ENCODE results near the gene MPPED2. TPM values are rescaled to one million over a fixed set of nuclear protein-coding genes. Genes with fewer than 3 reads are reported as not detected.

Gene MPPED2
- total and polyA plus RNA-seq, 2 donors (not counting 3 experiments of a cell fraction or from before 2014, with no cell fraction given) = not detected

DNA sequence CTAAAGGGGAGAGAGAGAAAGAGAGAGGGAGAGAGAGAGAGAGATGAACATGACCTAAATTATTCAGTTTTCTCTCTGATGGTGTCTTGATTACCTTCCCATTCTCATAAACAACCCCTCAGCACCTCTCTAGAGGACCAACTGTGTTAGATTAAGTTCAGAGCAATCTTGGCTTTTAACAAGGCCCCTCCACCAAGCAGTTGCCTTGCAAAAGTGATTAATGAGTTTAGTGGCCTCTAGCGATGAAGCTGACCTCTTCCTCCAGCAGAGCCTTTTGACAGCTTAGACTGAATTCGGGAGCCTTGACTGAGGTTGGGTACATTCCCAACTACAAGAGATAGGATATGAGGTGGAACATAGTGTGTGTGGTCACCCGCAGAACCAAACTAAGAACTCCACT is 197.2 kb downstream of the MPPED2 start:
- dilution Hi-C loops (cut with MboI; ENCODE audit: extremely low pct_ligation_motif_present, low sequenced_read_pairs) = no loop called here
- H3K79me2 ChIP-seq (ENCODE audit: control insufficient read depth, insufficient read depth, low read length) = no peaks in the 10 kb centered on the region
- H3K9ac ChIP-seq (replicated peaks; ENCODE audit: extremely low read depth, insufficient read depth, low read length) = no peak overlapping the region
- no peaks in the 10 kb centered on the region for H3K36me3 ChIP-seq (ENCODE audit: control insufficient read depth in 2 of 2, extremely low read depth in 1 of 2, insufficient read depth in 2 of 2, low read length in 2 of 2)
- no peaks in the 10 kb centered on the region for H3K27me3 ChIP-seq (ENCODE audit: control insufficient read depth in 2 of 2, insufficient read depth in 2 of 2, low read length in 2 of 2)
- H3K4me3 ChIP-seq (replicated peaks in 1 of 3; ENCODE audit: insufficient read depth in 1 of 3, low read depth in 1 of 3, low read length in 3 of 3) = no peak overlapping the region
- no peaks in the 10 kb centered on the region for H3K9me1 ChIP-seq (replicated peaks; ENCODE audit: control insufficient read depth, extremely low read depth, insufficient read depth, low read length)
- ChIA-PET POLR2A (no interaction called here), CTCF (no interaction called here)
- TF ChIP-seq, protein P1, sequence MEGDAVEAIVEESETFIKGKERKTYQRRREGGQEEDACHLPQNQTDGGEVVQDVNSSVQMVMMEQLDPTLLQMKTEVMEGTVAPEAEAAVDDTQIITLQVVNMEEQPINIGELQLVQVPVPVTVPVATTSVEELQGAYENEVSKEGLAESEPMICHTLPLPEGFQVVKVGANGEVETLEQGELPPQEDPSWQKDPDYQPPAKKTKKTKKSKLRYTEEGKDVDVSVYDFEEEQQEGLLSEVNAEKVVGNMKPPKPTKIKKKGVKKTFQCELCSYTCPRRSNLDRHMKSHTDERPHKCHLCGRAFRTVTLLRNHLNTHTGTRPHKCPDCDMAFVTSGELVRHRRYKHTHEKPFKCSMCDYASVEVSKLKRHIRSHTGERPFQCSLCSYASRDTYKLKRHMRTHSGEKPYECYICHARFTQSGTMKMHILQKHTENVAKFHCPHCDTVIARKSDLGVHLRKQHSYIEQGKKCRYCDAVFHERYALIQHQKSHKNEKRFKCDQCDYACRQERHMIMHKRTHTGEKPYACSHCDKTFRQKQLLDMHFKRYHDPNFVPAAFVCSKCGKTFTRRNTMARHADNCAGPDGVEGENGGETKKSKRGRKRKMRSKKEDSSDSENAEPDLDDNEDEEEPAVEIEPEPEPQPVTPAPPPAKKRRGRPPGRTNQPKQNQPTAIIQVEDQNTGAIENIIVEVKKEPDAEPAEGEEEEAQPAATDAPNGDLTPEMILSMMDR (IDR thresholded peaks at IDR 0.05; ENCODE audit: extremely low read depth in 1 of 2, insufficient read depth in 1 of 2, low read depth in 1 of 2, low read length in 2 of 2) = no peak
- TF ChIP-seq POLR2A (IDR thresholded peaks at IDR 0.05; ENCODE audit: low read depth, low read length) = no peak
- TF ChIP-seq MYC (IDR thresholded peaks at IDR 0.05; ENCODE audit: low read depth, low read length) = no peak
- TF ChIP-seq GATA2 (IDR thresholded peaks at IDR 0.05; ENCODE audit: insufficient read depth, insufficient read length, low read depth, low read length) = no peak
- TF ChIP-seq, protein P2, sequence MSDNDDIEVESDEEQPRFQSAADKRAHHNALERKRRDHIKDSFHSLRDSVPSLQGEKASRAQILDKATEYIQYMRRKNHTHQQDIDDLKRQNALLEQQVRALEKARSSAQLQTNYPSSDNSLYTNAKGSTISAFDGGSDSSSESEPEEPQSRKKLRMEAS (IDR thresholded peaks at IDR 0.05; ENCODE audit: insufficient read depth, insufficient read length) = no peak
- no peak for TF ChIP-seq EZH2 (IDR thresholded peaks at IDR 0.05; ENCODE audit: borderline replicate concordance, low read depth, low read length, severe bottlenecking)
- no peak for TF ChIP-seq FOS (IDR thresholded peaks at IDR 0.05; ENCODE audit: borderline replicate concordance, insufficient read depth, low read length)
- TF ChIP-seq POLR2AphosphoS5 (IDR thresholded peaks at IDR 0.05; ENCODE audit: insufficient read depth, low read depth, low read length) = no peak
- no peak for TF ChIP-seq JUN (IDR thresholded peaks at IDR 0.05; ENCODE audit: borderline replicate concordance, insufficient read depth, insufficient read length, low read depth)
- H3K4me2 ChIP-seq (ENCODE audit: insufficient read depth, low read length) = no peak overlapping the region
- no peak overlapping the region for H3K27ac ChIP-seq (ENCODE audit: insufficient read depth, low read depth, low read length)
- FAIRE-seq = no peak
- no peak for DNase-seq (ENCODE audit: low read depth, low spot score)
- H3K4me1 ChIP-seq (ENCODE audit: control insufficient read depth, extremely low read depth, insufficient read depth, low read length) = no peaks in the 10 kb centered on the region
- no peaks in the 10 kb centered on the region for H3K9me3 ChIP-seq (replicated peaks; ENCODE audit: control insufficient read depth, insufficient read depth, low read length)
- no peaks in the 10 kb centered on the region for H4K20me1 ChIP-seq (replicated peaks; ENCODE audit: control insufficient read depth, extremely low read depth, insufficient read depth, low read length)
- no peak overlapping the region for H2AFZ ChIP-seq (ENCODE audit: low read depth, low read length)
- intact Hi-C loops (cut with micrococcal nuclease) = no loop called here
- no TSS peak for BruUV-seq (replicated peaks)
